Heart right ventricle (tissue), 16 donors: ENCODE measurements around the gene ISCU. TPM values are rescaled to one million over a fixed set of nuclear protein-coding genes. Genes with fewer than 3 reads are reported as not detected.

ENCODE experiments used
- ATAC-seq, 8 donors: fragments of 200-7000 bp; cut with Tn5 transposase; one replicate each; pipeline ENCODE4 v1.9.1; 2020; ENCODE audit warnings: mild to moderate bottlenecking in 8 of 8, moderate library complexity in 8 of 8, moderate number of reproducible peaks in 1 of 8
- DNase-seq, 2 donors: peaks; one replicate each; pipeline ENCODE4 v3.0.0-alpha.2; 2020
- H3K27ac ChIP-seq, 10 donors: fragments of 200-600 bp; sonication (generic) in 2 of 10; one replicate each; pipeline versions ENCODE4 v1.5.0 to v1.8.0; 2020 to 2022; ENCODE audit warnings: mild to moderate bottlenecking in 3 of 10
- H3K27me3 ChIP-seq, 7 donors: fragments of 200-600 bp; one replicate each; pipeline ENCODE4 v1.8.0; 2021 to 2022; ENCODE audit warnings: mild to moderate bottlenecking in 2 of 7
- H3K36me3 ChIP-seq, 9 donors: fragments of 200-600 bp; sonication (generic) in 1 of 9; one replicate each; pipeline versions ENCODE4 v1.5.0 to v1.8.0; 2020 to 2022; ENCODE audit warnings: mild to moderate bottlenecking in 2 of 9
- H3K4me1 ChIP-seq, 9 donors: fragments of 200-600 bp; sonication (generic) in 1 of 9; one replicate each; pipeline versions ENCODE4 v1.5.0 to v1.8.0; 2020 to 2022; ENCODE audit warnings: mild to moderate bottlenecking in 4 of 9
- H3K4me3 ChIP-seq, 10 donors: fragments of 200-600 bp; sonication (generic) in 2 of 10; one replicate each; pipeline versions ENCODE4 v1.5.0 to v1.8.0; 2020 to 2022; ENCODE audit warnings: mild to moderate bottlenecking in 7 of 10, moderate library complexity in 2 of 10
- H3K9me3 ChIP-seq, 11 donors: fragments of 200-600 bp in 10 of 11; sonication (generic) in 2 of 11; one replicate each; pipeline versions ENCODE4 v1.5.0 to v1.8.0; 2013 to 2022; ENCODE audit warnings: mild to moderate bottlenecking in 2 of 11, control low read depth in 1 of 11, moderate library complexity in 1 of 11
- WGBS, 2 donors: extraction: QIAGEN DNeasy Blood & Tissue Kit; methylation state at CpG; one replicate each; pipeline ENCODE4 v1.1.7; 2013; ENCODE audit warnings: inconsistent platforms in 1 of 2; 5-methylcytosine and 5-hydroxymethylcytosine counted together
- intact Hi-C, 10 donors: fragments of 100-400 bp; cut with DNase I; formaldehyde crosslinking; loops; one replicate each; pipeline versions ENCODE4 v1.11.1 to v1.14.2; 2022
- polyA plus RNA-seq, 2 donors: library from polyadenylated mRNA; stranded (reverse); fragments of 200-250 nt; gene quantifications; one replicate each; pipeline ENCODE4 v1.2.3, GENCODE V29; 2013
- total RNA-seq, 10 donors: library from RNA; stranded (reverse); fragmentation: NEBNext Ultra II Directional in 3 of 10; extraction: Animal tissue kit (Norgen Biotek cat#: 25700) in 3 of 10; gene quantifications; one replicate each; pipeline versions ENCODE4 v1.2.1 to v1.2.4, GENCODE V29; 2021 to 2023
- TF ChIP-seq, protein P1 (sequence below), 9 donors: fragments of 200-600 bp; sonication (generic) in 2 of 9; IDR thresholded peaks; one replicate each; pipeline versions ENCODE4 v1.5.0 to v1.8.0; 2021 to 2022; ENCODE audit warnings: antibody characterized with exemption in 9 of 9, mild to moderate bottlenecking in 5 of 9, moderate library complexity in 1 of 9
- donor health status: Arrhythmogenic right ventricular cardiomyopathy.
- donor health status: ischemic (EF 13 %, LVEDD 7.1; RV severe dilation, severe dysfunction).
- donor health status: healthy with polysubstance abuse.
- donor health status: DM: no; HTN: yes; CAD: no.
- donor health status: DM: no; HTN: no; CAD: no.
- donor health status: ischemic (EF 25% LVEDD 6.9; RV normal size, moderate dysfunction).
- donor health status: ischemic (EF 25% LVEDD 5.7; RV mildly dilated, moderate dysfunction).
- donor health status: healthy.
- donor health status: DM: yes; HTN: yes; CAD: no.
- donor health status: Ischemic cardiomyopathy.
- donor health status: ischemic (EF 35%, LVEDD 5.7; RV mildly dilated, moderate dysfunction).
- donor health status: nonischemic (EF 11% LVEDD 7.7; RV severe dilation, severe dysfunction).
- donor health status: DM: yes; HTN: yes; CAD: no.
- donor health status: PGD.
- donor health status: ischemic (EF 29% LVEDD 5.4; RV normal size, mild dysfunction).
- donor health status: nonischemic (EF 23%, LVEDD 6.1; RV moderate dilation, normal function).

ISCU gene
- total and polyA plus RNA-seq, 12 donors: 164 to 630 (median 516) TPM

DNA sequence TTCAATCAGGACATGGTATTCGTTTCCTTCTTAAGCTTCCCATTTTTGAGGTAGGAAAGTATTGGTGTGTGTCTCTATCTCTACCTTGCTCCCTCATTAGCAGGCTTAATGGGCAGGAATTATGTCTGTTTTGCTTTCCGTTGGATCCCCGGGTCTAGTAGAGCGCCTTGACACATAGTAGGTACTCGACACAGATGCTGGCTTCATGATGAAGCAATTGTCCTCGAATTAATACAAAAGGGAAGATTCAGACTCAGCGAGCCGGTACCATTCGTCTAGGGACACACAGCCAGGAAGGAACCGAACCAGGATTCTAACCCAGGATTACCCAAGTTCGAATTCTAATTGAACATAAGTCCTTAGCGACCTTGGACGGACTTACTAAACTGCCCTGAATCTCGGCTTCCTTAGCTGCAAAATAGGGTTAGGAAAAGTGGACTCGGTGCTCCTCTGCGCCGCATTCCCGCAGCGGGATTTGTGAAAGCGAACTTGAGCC lies 496 bp upstream of the ISCU start:
- Histone ChIP-seq H3K4me1 (peaks cover 5 to 80% (median 74%) of the 10 kb centered on the region in 9 donors), H3K27ac (peak overlapping the region in 9 of 10 donors; percentile 78 to 97 (median 91)), H3K9me3 (no peaks in the 10 kb centered on the region), H3K27me3 (no peaks in the 10 kb centered on the region), H3K4me3 (peak overlapping the region; percentile 57 to 99 (median 88)), H3K36me3 (peaks cover 0 to 46% (median 27%) of the 10 kb centered on the region in 9 donors)
- DNase-seq (no peak), ATAC-seq (peak in 5 of 8 donors; percentile 0 to 1 (median 0))
- WGBS, 2 donors: 1% methylated on average over 20 of the region's 20 CpGs
- TF ChIP-seq, protein P1, sequence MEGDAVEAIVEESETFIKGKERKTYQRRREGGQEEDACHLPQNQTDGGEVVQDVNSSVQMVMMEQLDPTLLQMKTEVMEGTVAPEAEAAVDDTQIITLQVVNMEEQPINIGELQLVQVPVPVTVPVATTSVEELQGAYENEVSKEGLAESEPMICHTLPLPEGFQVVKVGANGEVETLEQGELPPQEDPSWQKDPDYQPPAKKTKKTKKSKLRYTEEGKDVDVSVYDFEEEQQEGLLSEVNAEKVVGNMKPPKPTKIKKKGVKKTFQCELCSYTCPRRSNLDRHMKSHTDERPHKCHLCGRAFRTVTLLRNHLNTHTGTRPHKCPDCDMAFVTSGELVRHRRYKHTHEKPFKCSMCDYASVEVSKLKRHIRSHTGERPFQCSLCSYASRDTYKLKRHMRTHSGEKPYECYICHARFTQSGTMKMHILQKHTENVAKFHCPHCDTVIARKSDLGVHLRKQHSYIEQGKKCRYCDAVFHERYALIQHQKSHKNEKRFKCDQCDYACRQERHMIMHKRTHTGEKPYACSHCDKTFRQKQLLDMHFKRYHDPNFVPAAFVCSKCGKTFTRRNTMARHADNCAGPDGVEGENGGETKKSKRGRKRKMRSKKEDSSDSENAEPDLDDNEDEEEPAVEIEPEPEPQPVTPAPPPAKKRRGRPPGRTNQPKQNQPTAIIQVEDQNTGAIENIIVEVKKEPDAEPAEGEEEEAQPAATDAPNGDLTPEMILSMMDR (IDR thresholded peaks at IDR 0.05): no peak
- intact Hi-C loops: loop anchor here in 9 of 10 donors (2.0 to 10.0 kb wide), 14 partner anchors 55 to 533 kb away; partner anchors contain the start of genes ALKBH2 (in 7 of the 9), SSH1 (in 4 of the 9), CORO1C (in 2 of the 9) and UNG (in 1 of the 9)

DNA sequence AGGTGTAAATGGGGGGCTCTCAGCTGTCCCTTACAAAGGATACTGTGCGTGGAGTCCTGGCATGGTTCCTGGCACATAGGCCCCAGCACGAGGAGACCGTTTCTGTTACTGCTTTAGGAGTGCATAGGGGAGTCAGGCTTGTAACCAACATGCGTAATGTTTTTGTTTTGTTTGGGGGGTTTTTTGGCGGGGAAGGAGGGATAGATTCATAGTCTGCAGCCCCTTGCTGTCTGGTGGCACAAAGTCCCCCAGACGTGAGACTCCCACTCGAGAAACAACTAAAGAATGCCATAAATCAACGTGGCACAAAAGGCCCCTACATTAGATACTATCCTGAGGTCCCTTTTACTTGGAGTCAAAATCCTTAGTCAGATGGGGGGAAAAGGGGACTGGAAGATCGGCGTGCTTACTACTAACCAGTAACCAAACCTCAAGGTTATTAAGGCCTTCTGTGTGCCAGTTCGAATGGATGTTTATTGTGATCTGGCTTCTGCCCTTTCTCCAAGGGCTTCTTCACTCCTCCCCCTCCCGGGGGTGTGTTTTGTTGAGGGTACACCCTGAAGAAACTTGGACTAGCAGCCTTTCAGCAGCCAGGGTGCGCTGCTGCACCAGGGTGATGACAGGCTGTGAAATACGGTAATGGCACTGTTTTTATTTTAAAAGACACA lies 874 bp downstream of the ISCU start:
- 1 to 2% methylated on average over 14 of the region's 14 CpGs for WGBS, 2 donors
- Histone ChIP-seq H3K4me1 (peaks cover 5 to 80% (median 60%) of the 10 kb centered on the region in 9 donors), H3K9me3 (no peaks in the 10 kb centered on the region), H3K36me3 (peaks cover 0 to 46% (median 41%) of the 10 kb centered on the region in 9 donors), H3K27ac (peak overlapping the region; percentile 40 to 97 (median 92)), H3K4me3 (peak overlapping the region; percentile 57 to 99 (median 90)), H3K27me3 (no peaks in the 10 kb centered on the region)
- intact Hi-C loops: loop anchor here in 9 of 10 donors (1.0 to 10.0 kb wide), 15 partner anchors 54 to 532 kb away; partner anchors contain the start of genes ALKBH2 (in 7 of the 9), SSH1 (in 4 of the 9), CORO1C (in 2 of the 9) and UNG (in 1 of the 9)
- ATAC-seq: peak; percentile 23 to 65 (median 52)
- DNase-seq: peak; percentile 75 to 87
- TF ChIP-seq, protein P1 (IDR thresholded peaks at IDR 0.05): peak; percentile 69 to 97 (median 88)

DNA sequence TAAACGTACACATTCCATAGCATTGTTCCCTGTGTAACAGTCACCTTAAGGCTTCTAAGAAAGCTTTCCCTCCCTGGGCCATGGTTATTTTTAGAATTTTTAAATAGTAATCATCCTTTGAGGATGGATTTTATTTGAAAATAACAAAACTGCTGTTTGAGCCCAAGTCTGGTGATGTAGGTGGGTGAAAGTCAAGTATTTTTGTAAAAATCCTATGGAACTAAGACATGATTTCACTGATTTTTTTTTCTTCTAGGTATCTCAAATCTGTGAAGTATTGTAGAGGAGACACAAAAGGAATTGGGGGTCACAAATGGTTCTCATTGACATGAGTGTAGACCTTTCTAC lies 1.4 kb downstream of the ISCU start:
- Histone ChIP-seq H3K27ac (peak overlapping the region in 6 of 10 donors; percentile 78 to 97 (median 93)), H3K36me3 (peaks cover 0 to 51% (median 46%) of the 10 kb centered on the region in 9 donors), H3K4me3 (peak overlapping the region in 9 of 10 donors; percentile 57 to 99 (median 89)), H3K4me1 (peaks cover 5 to 80% (median 55%) of the 10 kb centered on the region in 9 donors), H3K9me3 (no peaks in the 10 kb centered on the region), H3K27me3 (no peaks in the 10 kb centered on the region)
- 0 to 8% methylated on average over 1 of the region's 1 CpG for WGBS, 2 donors
- DNase-seq (no peak), ATAC-seq (no peak)
- intact Hi-C loops: loop anchor here in 9 of 10 donors (1.0 to 10.0 kb wide), 15 partner anchors 53 to 531 kb away; partner anchors contain the start of genes ALKBH2 (in 7 of the 9), SSH1 (in 4 of the 9), CORO1C (in 2 of the 9) and UNG (in 1 of the 9)
- TF ChIP-seq, protein P1 (IDR thresholded peaks at IDR 0.05): peak in 3 of 9 donors; percentile 5 to 23 (median 17)

DNA sequence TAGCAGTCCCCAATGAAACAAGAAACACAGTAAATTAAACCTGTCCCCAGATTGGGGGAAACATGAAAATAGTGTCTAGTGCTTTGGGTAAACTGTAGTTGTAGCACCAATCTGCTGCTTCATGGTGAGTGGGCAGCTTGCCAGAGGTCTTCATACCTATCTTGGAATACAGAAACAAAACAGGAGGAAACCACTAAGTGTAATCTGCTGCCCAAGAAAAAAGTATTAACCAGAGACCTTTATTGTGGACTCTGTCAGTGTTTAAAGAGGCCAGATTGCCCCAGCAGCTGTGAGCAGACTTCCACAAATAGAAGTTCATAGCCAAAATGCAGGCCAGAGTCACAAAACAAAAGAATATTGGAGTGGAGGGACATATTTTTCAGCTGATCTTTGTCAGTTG lies 2.3 kb downstream of the ISCU start:
- DNase-seq (no peak), ATAC-seq (no peak)
- H3K27ac ChIP-seq: peak overlapping the region in 8 of 10 donors; percentile 3 to 97 (median 52)
- no peaks in the 10 kb centered on the region for H3K27me3 ChIP-seq
- TF ChIP-seq, protein P1 (IDR thresholded peaks at IDR 0.05): no peak
- H3K4me3 ChIP-seq: no peak overlapping the region
- H3K4me1 ChIP-seq: peaks cover 5 to 72% (median 46%) of the 10 kb centered on the region in 9 donors
- no peaks in the 10 kb centered on the region for H3K9me3 ChIP-seq
- intact Hi-C loops: loop anchor here in 9 of 10 donors (5.0 to 10.0 kb wide), 10 partner anchors 53 to 530 kb away; partner anchors contain the start of genes ALKBH2 (in 5 of the 9), SSH1 (in 4 of the 9), CORO1C (in 2 of the 9) and UNG (in 1 of the 9)
- H3K36me3 ChIP-seq: peaks cover 0 to 60% (median 53%) of the 10 kb centered on the region in 9 donors
